Tibial nerve (tissue), 3 donors: ENCODE measurements around the gene SYNGR3.

ENCODE experiments used
- POLR2A ChIP-seq, 2 donors: fragments of 450-650 bp; IDR thresholded peaks; one replicate each; pipeline ENCODE4 v1.6.1; 2017; ENCODE audit warnings: antibody characterized with exemption in 2 of 2, mild to moderate bottlenecking in 2 of 2, moderate library complexity in 2 of 2
- TF ChIP-seq, protein P1 (sequence below), 5 experiments: fragments of 200-600 bp in 3 of 5; fragments of 450-650 bp in 2 of 5; sonication (generic) in 3 of 5; IDR thresholded peaks; one replicate each; pipeline ENCODE4 v1.5.1; 2016 to 2019; ENCODE audit warnings: antibody characterized with exemption in 5 of 5, mild to moderate bottlenecking in 3 of 5, moderate library complexity in 2 of 5

DNA sequence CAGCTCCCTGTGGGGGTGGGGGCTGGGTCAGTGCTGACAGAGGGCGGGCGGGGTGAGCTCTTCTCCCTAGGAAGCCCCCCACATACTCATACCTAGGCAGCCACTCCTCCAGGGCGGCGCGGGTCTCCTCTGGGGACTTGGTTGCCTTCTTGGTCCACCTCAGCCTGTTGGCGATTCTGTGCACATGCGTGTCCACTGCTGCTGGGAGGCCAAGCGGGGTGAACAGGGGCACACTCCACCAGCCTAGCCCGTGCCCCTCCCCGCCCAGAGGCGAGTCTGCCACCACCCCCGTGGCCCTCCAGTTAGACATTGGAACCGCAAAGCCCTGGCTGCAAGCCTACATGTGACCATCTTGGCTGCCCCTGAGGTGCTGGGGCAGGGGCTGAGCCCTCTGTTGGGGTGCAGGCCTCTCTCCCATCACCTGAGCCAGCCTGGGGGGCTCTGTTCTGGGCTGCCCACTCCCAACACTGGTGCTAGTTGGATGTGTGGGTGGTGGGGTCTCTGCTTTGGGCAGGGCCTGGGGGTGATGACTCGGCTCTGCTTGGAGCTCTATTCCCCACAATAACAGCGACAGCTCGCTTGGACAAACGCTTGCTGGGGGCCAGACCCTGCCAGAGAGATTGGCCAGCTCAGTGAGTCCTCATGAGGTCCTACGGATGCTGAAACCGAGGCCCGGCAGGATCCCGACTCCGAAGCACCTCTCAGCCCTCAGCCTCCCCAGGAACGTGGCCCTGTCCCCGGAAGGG is 50.4 kb downstream of the SYNGR3 start:
- TF ChIP-seq, protein P1, sequence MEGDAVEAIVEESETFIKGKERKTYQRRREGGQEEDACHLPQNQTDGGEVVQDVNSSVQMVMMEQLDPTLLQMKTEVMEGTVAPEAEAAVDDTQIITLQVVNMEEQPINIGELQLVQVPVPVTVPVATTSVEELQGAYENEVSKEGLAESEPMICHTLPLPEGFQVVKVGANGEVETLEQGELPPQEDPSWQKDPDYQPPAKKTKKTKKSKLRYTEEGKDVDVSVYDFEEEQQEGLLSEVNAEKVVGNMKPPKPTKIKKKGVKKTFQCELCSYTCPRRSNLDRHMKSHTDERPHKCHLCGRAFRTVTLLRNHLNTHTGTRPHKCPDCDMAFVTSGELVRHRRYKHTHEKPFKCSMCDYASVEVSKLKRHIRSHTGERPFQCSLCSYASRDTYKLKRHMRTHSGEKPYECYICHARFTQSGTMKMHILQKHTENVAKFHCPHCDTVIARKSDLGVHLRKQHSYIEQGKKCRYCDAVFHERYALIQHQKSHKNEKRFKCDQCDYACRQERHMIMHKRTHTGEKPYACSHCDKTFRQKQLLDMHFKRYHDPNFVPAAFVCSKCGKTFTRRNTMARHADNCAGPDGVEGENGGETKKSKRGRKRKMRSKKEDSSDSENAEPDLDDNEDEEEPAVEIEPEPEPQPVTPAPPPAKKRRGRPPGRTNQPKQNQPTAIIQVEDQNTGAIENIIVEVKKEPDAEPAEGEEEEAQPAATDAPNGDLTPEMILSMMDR (IDR thresholded peaks at IDR 0.05) = no peak
- no peak for TF ChIP-seq POLR2A (IDR thresholded peaks at IDR 0.05)
